Transverse colon (tissue), 4 donors: Measurements from ENCODE around the gene NECTIN3. TPM values are rescaled to one million over a fixed set of nuclear protein-coding genes. Genes with fewer than 3 reads are reported as not detected.

Source experiments
- DNase-seq: peaks from one replicate; pipeline ENCODE4 v3.0.0-alpha.2; 2019
- H3K27ac ChIP-seq, 4 donors: fragments of 200-600 bp; sonication (generic); 2 replicates each; pipeline ENCODE4 v1.5.1; 2016 to 2018; ENCODE audit warnings: inconsistent platforms in 4 of 4
- H3K27me3 ChIP-seq: fragments of 200-600 bp; sonication (generic); 2 replicates; pipeline ENCODE4 v1.5.1; 2017; ENCODE audit warnings: inconsistent platforms
- H3K36me3 ChIP-seq, 4 donors: fragments of 200-600 bp; sonication (generic); 2 replicates each; pipeline ENCODE4 v1.5.1; 2017 to 2019; ENCODE audit warnings: inconsistent platforms in 4 of 4
- H3K4me1 ChIP-seq, 4 donors: fragments of 200-600 bp; sonication (generic); 2 replicates each; pipeline ENCODE4 v1.5.1; 2017 to 2020; ENCODE audit warnings: inconsistent platforms in 4 of 4
- H3K4me3 ChIP-seq, 4 donors: fragments of 200-600 bp; sonication (generic); 1 replicate in 1 of 4; 2 replicates in 3 of 4; pipeline versions ENCODE4 v1.5.1 to v1.6.1; 2017 to 2019; ENCODE audit warnings: inconsistent platforms in 4 of 4
- H3K9me3 ChIP-seq, 2 donors: fragments of 200-600 bp; sonication (generic); 2 replicates each; pipeline ENCODE4 v1.5.1; 2017 to 2019; ENCODE audit warnings: inconsistent platforms in 2 of 2
- EP300 ChIP-seq: sonication (generic); formaldehyde crosslinking; IDR thresholded peaks from one replicate; pipeline ENCODE4 v1.6.1; 2017; ENCODE audit warnings: antibody characterized with exemption, low read depth
- POLR2A ChIP-seq: fragments of 450-650 bp; IDR thresholded peaks from one replicate; pipeline ENCODE4 v1.6.1; 2016; ENCODE audit warnings: antibody characterized with exemption, mild to moderate bottlenecking, moderate library complexity
- POLR2AphosphoS5 ChIP-seq, 3 donors: sonication (generic); formaldehyde crosslinking; IDR thresholded peaks; one replicate each; pipeline ENCODE4 v1.6.1; 2016; ENCODE audit warnings: antibody characterized with exemption in 3 of 3
- WGBS, 2 donors: methylation state at CpG; one replicate each; pipeline ENCODE4 v1.1.5; 2018; ENCODE audit warnings: low coverage in 1 of 2; 5-methylcytosine and 5-hydroxymethylcytosine counted together
- in situ Hi-C, 4 donors: fragments of 200-750 bp; cut with MboI; loops; one replicate each; pipeline versions ENCODE4 v1.15.0 to v1.15.1; 2017; ENCODE audit warnings: low sequenced_read_pairs in 3 of 4, low pct_ligation_motif_present in 1 of 4, low pct_unique_long_range_greater_than_20kb in 1 of 4
- intact Hi-C: fragments of 100-400 bp; cut with DNase I; formaldehyde crosslinking; loops from one replicate; pipeline ENCODE4 v1.15.1; 2023; ENCODE audit warnings: low total_unique reads
- total RNA-seq, 4 donors: library from RNA; depleted of rRNA; stranded (reverse); fragments of >200 nt; gene quantifications; one replicate each; pipeline ENCODE4 v1.1.0, GENCODE V29; 2016
- TF ChIP-seq, protein P1 (sequence below), 5 experiments: fragments of 200-600 bp in 3 of 5; fragments of 450-650 bp in 2 of 5; sonication (generic) in 3 of 5; IDR thresholded peaks; 1 replicate in 2 of 5; 2 replicates in 3 of 5; pipeline ENCODE4 v1.5.1; 2016 to 2017; ENCODE audit warnings: antibody characterized with exemption in 5 of 5, inconsistent platforms in 3 of 5, mild to moderate bottlenecking in 2 of 5, moderate library complexity in 1 of 5

The NECTIN3 gene
- total RNA-seq, 4 donors from 2014 or later = 28.1 to 104 (median 40.8) TPM

- TF ChIP-seq POLR2AphosphoS5 (IDR thresholded peaks at IDR 0.05) = no peak
- no peak for TF ChIP-seq EP300
- TF ChIP-seq, protein P1, sequence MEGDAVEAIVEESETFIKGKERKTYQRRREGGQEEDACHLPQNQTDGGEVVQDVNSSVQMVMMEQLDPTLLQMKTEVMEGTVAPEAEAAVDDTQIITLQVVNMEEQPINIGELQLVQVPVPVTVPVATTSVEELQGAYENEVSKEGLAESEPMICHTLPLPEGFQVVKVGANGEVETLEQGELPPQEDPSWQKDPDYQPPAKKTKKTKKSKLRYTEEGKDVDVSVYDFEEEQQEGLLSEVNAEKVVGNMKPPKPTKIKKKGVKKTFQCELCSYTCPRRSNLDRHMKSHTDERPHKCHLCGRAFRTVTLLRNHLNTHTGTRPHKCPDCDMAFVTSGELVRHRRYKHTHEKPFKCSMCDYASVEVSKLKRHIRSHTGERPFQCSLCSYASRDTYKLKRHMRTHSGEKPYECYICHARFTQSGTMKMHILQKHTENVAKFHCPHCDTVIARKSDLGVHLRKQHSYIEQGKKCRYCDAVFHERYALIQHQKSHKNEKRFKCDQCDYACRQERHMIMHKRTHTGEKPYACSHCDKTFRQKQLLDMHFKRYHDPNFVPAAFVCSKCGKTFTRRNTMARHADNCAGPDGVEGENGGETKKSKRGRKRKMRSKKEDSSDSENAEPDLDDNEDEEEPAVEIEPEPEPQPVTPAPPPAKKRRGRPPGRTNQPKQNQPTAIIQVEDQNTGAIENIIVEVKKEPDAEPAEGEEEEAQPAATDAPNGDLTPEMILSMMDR (IDR thresholded peaks at IDR 0.05) = no peak
- TF ChIP-seq POLR2A = no peak
- H3K27ac ChIP-seq = no peak overlapping the region
- no peaks in the 10 kb centered on the region for H3K36me3 ChIP-seq
- 89 to 91% methylated on average over 3 of the region's 3 CpGs for WGBS, 2 donors
- no peaks in the 10 kb centered on the region for H3K27me3 ChIP-seq
- H3K4me1 ChIP-seq = no peaks in the 10 kb centered on the region
- in situ Hi-C loops = no loop called here
- H3K9me3 ChIP-seq = no peaks in the 10 kb centered on the region
- DNase-seq = no peak
- intact Hi-C loops = no loop called here
- no peak overlapping the region for H3K4me3 ChIP-seq
Measured at GRCh38 chr3:111165411-111165810, 93.8 kb downstream of the NECTIN3 start.

GRCh38 chr3:111173328-111173900 lies 101.8 kb downstream of the NECTIN3 start:
- Histone ChIP-seq H3K27me3 (no peaks in the 10 kb centered on the region), H3K4me1 (no peaks in the 10 kb centered on the region), H3K4me3 (no peak overlapping the region), H3K27ac (no peak overlapping the region), H3K36me3 (no peaks in the 10 kb centered on the region), H3K9me3 (no peaks in the 10 kb centered on the region)
- WGBS, 2 donors = 62 to 68% methylated on average over 2 of the region's 2 CpGs
- intact Hi-C loops (no loop called here), in situ Hi-C loops (no loop called here)
- DNase-seq = no peak
- TF ChIP-seq EP300 (no peak), POLR2A (no peak), POLR2AphosphoS5 (IDR thresholded peaks at IDR 0.05) (no peak)
- TF ChIP-seq, protein P1 (IDR thresholded peaks at IDR 0.05) = no peak

DNA sequence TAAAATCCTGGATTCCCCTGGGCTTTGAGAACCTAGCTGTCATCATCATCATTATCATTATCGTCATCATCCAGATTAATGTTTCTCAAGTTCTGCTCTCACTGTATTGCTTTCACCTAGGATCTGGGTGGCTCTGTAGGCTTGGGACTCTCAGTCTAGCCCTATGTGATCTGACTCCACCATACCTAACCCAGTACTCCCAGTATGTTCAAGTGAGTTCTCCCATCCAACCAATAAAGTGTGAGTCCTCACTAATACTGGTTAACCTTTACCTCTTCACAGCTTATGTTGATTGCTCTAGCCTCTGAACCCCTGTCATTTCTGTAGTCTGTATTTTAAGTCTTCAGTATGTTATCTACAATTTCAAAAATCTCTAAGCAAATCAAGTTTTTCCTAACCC lies 102.3 kb downstream of the NECTIN3 start:
- Histone ChIP-seq H3K9me3 (no peaks in the 10 kb centered on the region), H3K4me3 (no peak overlapping the region), H3K4me1 (no peaks in the 10 kb centered on the region), H3K27me3 (no peaks in the 10 kb centered on the region), H3K36me3 (no peaks in the 10 kb centered on the region), H3K27ac (no peak overlapping the region)
- WGBS, 2 donors = 80 to 95% methylated on average over 1 of the region's 1 CpG
- DNase-seq = no peak
- intact Hi-C loops (no loop called here), in situ Hi-C loops (no loop called here)
- TF ChIP-seq, protein P1 (IDR thresholded peaks at IDR 0.05) = no peak
- TF ChIP-seq POLR2A (no peak), POLR2AphosphoS5 (IDR thresholded peaks at IDR 0.05) (no peak), EP300 (no peak)

GRCh38 chr3:111190518-111190917 lies 118.9 kb downstream of the NECTIN3 start:
- no peaks in the 10 kb centered on the region for H3K27me3 ChIP-seq
- H3K36me3 ChIP-seq = peaks cover 0 to 4% (median 0%) of the 10 kb centered on the region in 4 donors
- 94 to 100% methylated on average over 2 of the region's 2 CpGs for WGBS, 2 donors
- TF ChIP-seq EP300 (no peak), POLR2AphosphoS5 (IDR thresholded peaks at IDR 0.05) (no peak), POLR2A (no peak)
- TF ChIP-seq, protein P1 (IDR thresholded peaks at IDR 0.05) = no peak
- DNase-seq = no peak
- in situ Hi-C loops = no loop called here
- H3K4me3 ChIP-seq = no peak overlapping the region
- no peaks in the 10 kb centered on the region for H3K4me1 ChIP-seq
- H3K9me3 ChIP-seq = no peaks in the 10 kb centered on the region
- H3K27ac ChIP-seq = no peak overlapping the region
- intact Hi-C loops = no loop called here
